GM15510 (cell line): Measurements from ENCODE around the gene ZCCHC10.

Experiments used
- POLR2A ChIP-seq: IDR thresholded peaks from 3 replicates; pipeline ENCODE4 v1.6.1; 2011; ENCODE audit warnings: borderline replicate concordance; ENCODE audit not compliant: insufficient read length; ENCODE audit errors: extremely low read depth

The ZCCHC10 gene

DNA sequence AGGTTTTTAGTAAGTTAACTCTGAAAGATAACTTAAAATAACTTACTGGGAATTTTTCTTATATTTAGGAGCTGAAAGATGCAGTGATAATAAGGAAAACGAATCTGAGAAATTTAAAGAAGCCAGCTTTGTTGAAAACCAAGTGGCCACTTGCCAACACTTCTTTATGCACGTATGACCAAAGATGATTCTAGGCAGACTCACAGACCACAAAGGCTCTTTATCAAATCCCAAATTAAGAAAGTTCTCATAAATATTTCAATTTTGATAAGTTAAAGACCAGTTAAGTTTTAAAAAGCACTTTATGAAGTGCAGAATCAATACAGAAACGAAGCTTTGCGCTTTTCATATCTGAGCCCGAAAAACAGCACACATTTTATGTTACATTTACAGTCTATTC is 64.5 kb downstream of the ZCCHC10 start:
- TF ChIP-seq POLR2A: no peak

DNA sequence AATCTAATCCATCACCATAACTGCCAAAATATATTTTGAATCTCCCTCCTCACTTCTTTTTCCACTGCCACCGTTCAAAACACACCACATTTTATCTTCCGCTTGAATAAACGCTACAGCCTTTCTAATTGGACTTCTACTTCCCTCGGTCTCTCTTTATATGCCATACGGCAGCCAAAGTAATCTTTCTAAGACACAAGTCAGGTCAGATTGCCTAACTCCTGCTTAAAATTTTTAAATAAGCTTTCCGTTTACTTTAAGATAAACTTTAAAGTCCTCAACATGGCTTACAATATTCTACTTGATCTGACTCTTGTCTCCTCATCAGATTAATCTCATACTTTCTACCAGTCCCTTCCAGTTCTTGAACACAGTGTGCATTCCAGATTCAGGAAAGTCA is 72.6 kb downstream of the ZCCHC10 start:
- TF ChIP-seq POLR2A: no peak

DNA sequence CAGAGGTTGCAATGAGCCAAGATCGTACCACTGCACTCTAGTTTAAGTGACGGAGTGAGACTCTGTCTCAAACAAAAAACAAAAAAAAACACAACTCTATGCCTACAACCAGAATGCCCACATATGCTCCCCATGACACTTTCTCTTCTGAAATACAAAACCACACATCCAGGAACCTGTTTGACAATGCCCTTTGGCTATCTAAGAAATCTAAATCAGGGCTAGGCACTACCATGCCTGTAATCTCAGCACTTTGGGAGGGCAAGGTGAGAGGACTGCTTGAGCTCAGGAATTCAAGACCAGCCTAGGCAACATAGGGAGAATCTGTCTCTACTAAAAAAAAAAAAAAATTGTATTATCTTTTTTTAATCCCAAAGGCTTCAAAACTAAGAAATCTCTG is 73.5 kb downstream of the ZCCHC10 start:
- TF ChIP-seq POLR2A: no peak

DNA sequence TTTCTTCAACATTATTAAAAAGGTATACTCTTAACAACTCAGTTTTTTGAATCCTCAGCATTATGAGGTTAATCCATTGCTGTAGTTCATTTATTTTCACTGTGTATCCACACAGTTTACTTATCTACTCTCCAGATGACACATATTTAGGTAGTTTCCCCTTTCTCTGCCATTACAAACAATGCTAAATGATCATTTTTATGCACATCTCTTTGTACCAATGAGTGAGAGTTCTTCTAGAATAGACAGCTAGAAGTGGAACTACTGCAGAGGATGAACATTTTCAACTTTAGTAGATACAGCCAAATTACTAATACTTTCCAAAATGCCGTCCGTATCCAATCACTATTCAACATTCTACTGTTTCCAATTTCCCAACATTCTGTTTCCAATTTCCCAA is 74.5 kb downstream of the ZCCHC10 start:
- no peak for TF ChIP-seq POLR2A

DNA sequence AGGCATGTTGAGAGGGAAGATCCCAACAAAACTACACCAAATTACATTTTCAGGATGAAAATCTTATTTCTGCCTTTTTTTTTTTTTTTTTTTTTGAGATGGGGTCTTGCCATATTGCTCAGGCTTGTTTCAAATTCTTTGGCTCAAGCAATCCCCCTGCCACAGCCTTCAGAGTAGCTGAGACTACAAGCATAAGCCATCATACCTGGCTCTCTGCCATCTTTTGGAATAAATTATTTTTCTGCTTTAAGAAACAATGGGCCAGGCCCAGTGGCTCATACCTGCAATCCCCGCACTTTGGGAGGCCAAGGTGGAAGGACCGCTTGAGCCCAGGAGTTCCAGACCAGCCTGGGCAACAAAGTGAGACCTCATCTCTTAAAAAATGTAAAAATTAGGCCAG is 77.2 kb downstream of the ZCCHC10 start:
- TF ChIP-seq POLR2A: no peak

DNA sequence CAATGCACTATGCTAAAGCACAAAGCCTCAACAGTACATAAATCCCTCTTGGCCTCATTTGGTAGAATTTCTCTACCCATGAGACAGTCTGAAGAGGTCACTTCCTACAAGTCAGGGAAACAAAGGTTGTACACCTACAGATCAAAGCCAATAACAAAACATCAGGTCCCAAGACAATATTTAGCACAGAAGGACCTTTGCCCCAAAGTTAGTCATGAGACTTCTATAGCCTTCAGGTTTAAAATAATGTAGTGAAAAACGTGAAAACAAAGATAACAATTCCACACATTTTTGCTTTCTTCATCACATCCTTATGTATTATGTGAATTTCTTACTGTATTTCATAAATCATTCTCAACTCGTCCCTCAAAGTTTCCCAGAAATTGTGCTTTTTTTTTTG is 78.7 kb downstream of the ZCCHC10 start:
- TF ChIP-seq POLR2A: no peak
